Smooth muscle cell (in vitro differentiated cells): Measurements from ENCODE around the gene RNF224. TPM values are rescaled to one million over a fixed set of nuclear protein-coding genes. Genes with fewer than 3 reads are reported as not detected.

ENCODE experiments used
- DNase-seq: peaks from one replicate; lab custom pipeline; 2025; ENCODE audit not compliant: unreplicated experiment; lab: John Stamatoyannopoulos, UW
- H2AFZ ChIP-seq: fragments of 200-600 bp; sonication (generic); 2 replicates; pipeline ENCODE4 v1.6.0; 2016; ENCODE audit warnings: antibody characterized with exemption, low read depth, mild to moderate bottlenecking
- H3F3A ChIP-seq: fragments of 200-600 bp; sonication (generic); 2 replicates; pipeline ENCODE4 v1.6.0; 2017; ENCODE audit warnings: antibody characterized with exemption, low read depth
- H3K27ac ChIP-seq: fragments of 200-600 bp; sonication (generic); 2 replicates; pipeline ENCODE4 v1.5.1; 2016; ENCODE audit warnings: low read depth, mild to moderate bottlenecking
- H3K27me3 ChIP-seq: fragments of 200-600 bp; sonication (generic); 2 replicates; pipeline ENCODE4 v1.6.1; 2016; ENCODE audit warnings: low read depth, mild to moderate bottlenecking
- H3K36me3 ChIP-seq: fragments of 200-600 bp; sonication (generic); 2 replicates; pipeline ENCODE4 v1.5.1; 2016; ENCODE audit warnings: low read depth
- H3K4me1 ChIP-seq: fragments of 200-600 bp; sonication (generic); 2 replicates; pipeline ENCODE4 v1.5.1; 2016; ENCODE audit warnings: low read depth
- H3K4me2 ChIP-seq: fragments of 200-600 bp; sonication (generic); 2 replicates; pipeline ENCODE4 v1.6.0; 2016; ENCODE audit warnings: mild to moderate bottlenecking
- H3K4me3 ChIP-seq: fragments of 200-600 bp; sonication (generic); 2 replicates; pipeline ENCODE4 v1.5.1; 2016; ENCODE audit warnings: mild to moderate bottlenecking
- H3K79me2 ChIP-seq: fragments of 200-600 bp; sonication (generic); 2 replicates; pipeline ENCODE4 v1.6.0; 2016; ENCODE audit warnings: low read depth, mild to moderate bottlenecking
- H3K9ac ChIP-seq: fragments of 200-600 bp; sonication (generic); 2 replicates; pipeline ENCODE4 v1.6.0; 2016; ENCODE audit warnings: low read depth
- H3K9me3 ChIP-seq: fragments of 200-600 bp; sonication (generic); replicated peaks from 2 replicates; pipeline ENCODE4 v1.5.1; 2016; ENCODE audit warnings: low read depth
- H4K20me1 ChIP-seq: fragments of 200-600 bp; sonication (generic); 2 replicates; pipeline ENCODE4 v1.6.0; 2016; ENCODE audit warnings: low read depth
- WGBS: methylation state at CpG from one replicate; pipeline ENCODE4 v1.1.7; 2016; ENCODE audit warnings: low lambda C conversion rate; 5-methylcytosine and 5-hydroxymethylcytosine counted together
- polyA plus RNA-seq: library from polyadenylated mRNA; unstranded; fragments of >200 nt; fragmentation: Nextera tagmentation; extraction: Ambion mirVana; gene quantifications from 2 replicates; pipeline ENCODE4 v1.2.1, GENCODE V29; 2016
- total RNA-seq: library from RNA; depleted of rRNA; stranded (reverse); fragments of >200 nt; gene quantifications from 2 replicates; pipeline ENCODE4 v1.2.3, GENCODE V29; 2014
- TF ChIP-seq, protein P1 (sequence below): fragments of 200-600 bp; sonication (generic); IDR thresholded peaks from 2 replicates; pipeline ENCODE4 v1.5.1; 2017; ENCODE audit warnings: borderline replicate concordance, mild to moderate bottlenecking, antibody characterized with exemption; ENCODE audit not compliant: insufficient read depth, poor library complexity, severe bottlenecking

Gene RNF224
- total and polyA plus RNA-seq, 2 experiments from 2014 or later = not detected

DNA sequence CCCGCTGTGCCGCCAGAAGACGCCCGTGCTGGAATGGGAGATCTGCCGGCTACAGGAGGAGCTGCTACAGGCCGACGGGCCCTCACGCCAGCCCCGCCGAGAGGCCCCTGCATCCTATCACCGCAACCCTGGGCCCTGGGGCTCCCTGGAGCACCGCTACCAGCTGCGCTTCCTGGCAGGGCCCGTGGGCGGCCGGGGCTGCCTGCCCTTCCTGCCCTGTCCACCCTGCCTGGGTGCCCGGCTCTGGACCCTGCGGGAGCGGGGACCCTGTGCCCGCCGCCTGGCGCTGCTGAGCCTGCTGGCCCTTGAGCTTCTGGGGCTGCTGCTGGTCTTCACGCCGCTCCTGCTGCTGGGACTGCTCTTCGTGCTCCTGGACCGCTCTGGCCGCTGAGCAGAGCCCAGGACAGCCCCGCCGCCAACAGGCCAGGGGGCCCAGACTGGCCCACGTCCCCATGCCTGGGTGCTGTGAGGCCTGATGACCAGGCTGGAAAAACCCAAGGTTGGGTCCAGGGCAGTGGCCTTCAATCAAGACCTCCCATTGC lies 9.0 kb upstream of the RNF224 start:
- no peaks in the 10 kb centered on the region for H4K20me1 ChIP-seq
- WGBS = 94% methylated on average over 29 of the region's 30 CpGs
- H3K27ac ChIP-seq = peak overlapping the region; percentile 2

DNA sequence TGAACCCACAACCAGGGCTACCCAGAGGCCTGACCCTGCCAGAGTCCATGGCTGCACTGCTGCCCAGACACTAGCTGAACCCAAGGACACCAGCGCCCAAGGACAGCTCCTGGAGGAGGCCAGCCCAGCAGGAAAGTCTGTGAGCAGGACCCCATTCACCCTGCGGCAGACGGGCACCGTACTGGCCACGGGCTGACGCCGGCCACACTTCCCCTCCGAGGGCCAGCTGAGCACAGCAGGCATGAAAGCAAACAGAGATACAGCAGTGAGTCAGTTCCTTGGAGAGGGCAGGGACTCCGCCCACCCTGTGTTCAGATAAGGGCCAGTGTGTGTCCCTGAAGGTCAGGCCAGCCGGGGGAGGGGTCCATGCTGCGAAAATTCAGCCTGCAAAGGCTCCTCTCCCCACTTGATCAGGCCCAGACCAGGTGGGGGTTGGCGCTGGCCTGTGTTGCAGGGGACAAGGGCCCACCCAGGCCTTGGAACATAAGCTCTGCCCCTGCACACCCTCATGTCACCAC lies 8.5 kb upstream of the RNF224 start:
- no peaks in the 10 kb centered on the region for H3K9me3 ChIP-seq
- H3K36me3 ChIP-seq = no peaks in the 10 kb centered on the region
- TF ChIP-seq, protein P1, sequence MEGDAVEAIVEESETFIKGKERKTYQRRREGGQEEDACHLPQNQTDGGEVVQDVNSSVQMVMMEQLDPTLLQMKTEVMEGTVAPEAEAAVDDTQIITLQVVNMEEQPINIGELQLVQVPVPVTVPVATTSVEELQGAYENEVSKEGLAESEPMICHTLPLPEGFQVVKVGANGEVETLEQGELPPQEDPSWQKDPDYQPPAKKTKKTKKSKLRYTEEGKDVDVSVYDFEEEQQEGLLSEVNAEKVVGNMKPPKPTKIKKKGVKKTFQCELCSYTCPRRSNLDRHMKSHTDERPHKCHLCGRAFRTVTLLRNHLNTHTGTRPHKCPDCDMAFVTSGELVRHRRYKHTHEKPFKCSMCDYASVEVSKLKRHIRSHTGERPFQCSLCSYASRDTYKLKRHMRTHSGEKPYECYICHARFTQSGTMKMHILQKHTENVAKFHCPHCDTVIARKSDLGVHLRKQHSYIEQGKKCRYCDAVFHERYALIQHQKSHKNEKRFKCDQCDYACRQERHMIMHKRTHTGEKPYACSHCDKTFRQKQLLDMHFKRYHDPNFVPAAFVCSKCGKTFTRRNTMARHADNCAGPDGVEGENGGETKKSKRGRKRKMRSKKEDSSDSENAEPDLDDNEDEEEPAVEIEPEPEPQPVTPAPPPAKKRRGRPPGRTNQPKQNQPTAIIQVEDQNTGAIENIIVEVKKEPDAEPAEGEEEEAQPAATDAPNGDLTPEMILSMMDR = no peak
- 28% methylated on average over 12 of the region's 12 CpGs for WGBS
- no peak for DNase-seq
- H3K4me1 ChIP-seq = peaks cover 8% of the 10 kb centered on the region
- H3K4me3 ChIP-seq = no peak overlapping the region
- no peaks in the 10 kb centered on the region for H3K27me3 ChIP-seq
- H4K20me1 ChIP-seq = no peaks in the 10 kb centered on the region
- H3K79me2 ChIP-seq = no peaks in the 10 kb centered on the region
- H3K27ac ChIP-seq = peak overlapping the region; percentile 2
- no peak overlapping the region for H2AFZ ChIP-seq
- H3F3A ChIP-seq = no peaks in the 10 kb centered on the region
- H3K9ac ChIP-seq = no peak overlapping the region
- H3K4me2 ChIP-seq = peak overlapping the region; percentile 33

More for the DNA sequence above, 9.0 kb upstream of the RNF224 start:
- no peak overlapping the region for H3K4me3 ChIP-seq
- H3K9me3 ChIP-seq = no peaks in the 10 kb centered on the region
- no peaks in the 10 kb centered on the region for H3F3A ChIP-seq
- H3K4me2 ChIP-seq = peak overlapping the region; percentile 33
- no peaks in the 10 kb centered on the region for H3K79me2 ChIP-seq
- H3K27me3 ChIP-seq = no peaks in the 10 kb centered on the region
- H3K4me1 ChIP-seq = peaks cover 8% of the 10 kb centered on the region
- TF ChIP-seq, protein P1 = no peak
- DNase-seq = no peak
- H3K36me3 ChIP-seq = no peaks in the 10 kb centered on the region
- H2AFZ ChIP-seq = no peak overlapping the region
- H3K9ac ChIP-seq = no peak overlapping the region

GRCh38 chr9:137219757-137220316 lies 7.5 kb upstream of the RNF224 start:
- H3K9ac ChIP-seq = no peak overlapping the region
- H3K4me2 ChIP-seq = no peak overlapping the region
- H3K36me3 ChIP-seq = no peaks in the 10 kb centered on the region
- no peak overlapping the region for H2AFZ ChIP-seq
- H3F3A ChIP-seq = no peaks in the 10 kb centered on the region
- TF ChIP-seq, protein P1 = no peak
- no peaks in the 10 kb centered on the region for H3K9me3 ChIP-seq
- DNase-seq = no peak
- no peak overlapping the region for H3K27ac ChIP-seq
- peaks cover 8% of the 10 kb centered on the region for H3K4me1 ChIP-seq
- H3K79me2 ChIP-seq = no peaks in the 10 kb centered on the region
- H4K20me1 ChIP-seq = no peaks in the 10 kb centered on the region
- WGBS = 94% methylated on average over 10 of the region's 10 CpGs
- H3K27me3 ChIP-seq = no peaks in the 10 kb centered on the region
- no peak overlapping the region for H3K4me3 ChIP-seq
